HG03175 (cell line): ENCODE measurements around the gene CATSPERZ.

Experiments
- ATAC-seq: cut with Tn5 transposase; IDR thresholded peaks from one replicate; pipeline ENCODE4 v1.9.1; 2021; ENCODE audit warnings: mild to moderate bottlenecking, moderate library complexity; ENCODE audit not compliant: unreplicated experiment

The CATSPERZ gene

DNA sequence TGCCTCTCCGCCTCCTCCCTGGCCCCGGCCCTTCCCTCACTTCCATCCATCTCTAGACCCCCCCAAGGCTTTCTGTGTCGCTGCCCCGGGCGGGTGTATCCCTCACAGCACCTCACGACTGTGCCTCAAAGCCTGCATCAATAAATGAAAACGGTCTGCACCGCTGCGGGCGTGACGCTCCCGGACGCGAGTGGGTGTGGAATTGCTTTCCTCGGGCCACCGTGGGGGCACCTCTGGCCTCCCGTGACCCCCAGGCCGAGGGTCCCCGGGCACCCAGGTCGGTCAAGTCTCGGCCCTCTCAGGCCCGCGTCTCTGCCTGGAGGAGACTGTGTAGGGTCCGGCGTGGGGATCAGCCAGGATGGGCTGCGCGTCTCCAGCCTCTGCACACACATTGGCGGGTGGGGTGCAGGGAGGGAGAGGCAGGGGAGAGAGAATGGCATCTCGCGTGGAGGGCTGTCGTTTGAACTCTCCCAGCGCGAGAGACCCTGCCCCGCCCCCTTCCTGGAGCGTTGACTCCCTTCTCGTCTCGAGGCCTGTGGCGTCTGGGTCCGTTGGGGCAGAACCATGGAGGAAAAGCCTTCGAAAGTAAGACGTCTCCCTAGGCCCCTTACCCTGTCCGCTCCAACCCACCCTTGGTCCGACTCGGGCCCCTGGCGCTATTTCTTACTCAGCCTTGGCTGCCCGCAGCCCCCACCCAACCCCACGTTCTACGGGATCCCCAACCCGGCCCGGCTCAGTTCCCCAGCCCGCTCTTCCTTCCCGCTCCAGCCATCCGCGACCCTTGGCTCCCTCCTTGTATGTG lies at the start of gene CATSPERZ:
TSS of gene CATSPERZ (plus strand) at position 512 of the 802 bp plus-strand sequence. CDS start at position 565, 53 bp downstream.
- no peak for ATAC-seq

DNA sequence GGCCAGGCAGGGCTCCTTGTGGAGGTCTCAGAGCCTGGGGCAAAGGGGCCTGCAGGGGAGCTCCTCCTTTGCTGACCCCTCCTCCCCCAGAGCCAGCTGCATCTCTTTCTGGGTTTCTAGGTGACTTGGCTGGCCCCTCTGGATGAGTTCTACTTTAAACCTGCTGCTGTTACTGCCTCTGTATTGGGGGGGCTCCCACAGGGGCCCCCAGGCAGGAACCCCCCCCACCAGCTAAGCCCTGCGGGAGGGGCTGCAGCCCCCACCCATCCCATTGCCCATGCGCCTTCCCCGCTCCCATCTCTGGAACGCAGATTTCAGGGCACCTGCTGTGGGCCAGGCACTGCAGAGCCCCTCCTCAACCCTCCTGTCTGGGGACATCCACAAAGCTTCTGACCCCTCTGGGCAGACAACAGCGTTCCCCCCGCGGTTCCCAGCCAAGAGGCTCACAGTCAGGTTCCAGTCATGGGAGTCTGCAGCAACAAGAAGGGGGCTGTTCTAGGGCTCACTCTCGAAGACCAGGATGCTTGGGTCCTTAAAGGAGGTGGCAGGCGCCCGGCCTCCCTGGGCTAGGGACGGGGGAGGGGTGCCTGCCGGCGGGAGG lies 49.6 kb upstream of the CATSPERZ start:
- ATAC-seq, result no peak

- ATAC-seq, result peak; percentile 38
Observed at GRCh38 chr11:64251016-64251752, 49.0 kb upstream of the CATSPERZ start, which contains the start of gene PLCB3. Gene PLCB3, plus strand, starts transcription at chr11:64251530. Its CDS starts 120 bp downstream, at chr11:64251650.

GRCh38 chr11:64251753-64252002 lies 48.5 kb upstream of the CATSPERZ start:
- no peak for ATAC-seq

DNA sequence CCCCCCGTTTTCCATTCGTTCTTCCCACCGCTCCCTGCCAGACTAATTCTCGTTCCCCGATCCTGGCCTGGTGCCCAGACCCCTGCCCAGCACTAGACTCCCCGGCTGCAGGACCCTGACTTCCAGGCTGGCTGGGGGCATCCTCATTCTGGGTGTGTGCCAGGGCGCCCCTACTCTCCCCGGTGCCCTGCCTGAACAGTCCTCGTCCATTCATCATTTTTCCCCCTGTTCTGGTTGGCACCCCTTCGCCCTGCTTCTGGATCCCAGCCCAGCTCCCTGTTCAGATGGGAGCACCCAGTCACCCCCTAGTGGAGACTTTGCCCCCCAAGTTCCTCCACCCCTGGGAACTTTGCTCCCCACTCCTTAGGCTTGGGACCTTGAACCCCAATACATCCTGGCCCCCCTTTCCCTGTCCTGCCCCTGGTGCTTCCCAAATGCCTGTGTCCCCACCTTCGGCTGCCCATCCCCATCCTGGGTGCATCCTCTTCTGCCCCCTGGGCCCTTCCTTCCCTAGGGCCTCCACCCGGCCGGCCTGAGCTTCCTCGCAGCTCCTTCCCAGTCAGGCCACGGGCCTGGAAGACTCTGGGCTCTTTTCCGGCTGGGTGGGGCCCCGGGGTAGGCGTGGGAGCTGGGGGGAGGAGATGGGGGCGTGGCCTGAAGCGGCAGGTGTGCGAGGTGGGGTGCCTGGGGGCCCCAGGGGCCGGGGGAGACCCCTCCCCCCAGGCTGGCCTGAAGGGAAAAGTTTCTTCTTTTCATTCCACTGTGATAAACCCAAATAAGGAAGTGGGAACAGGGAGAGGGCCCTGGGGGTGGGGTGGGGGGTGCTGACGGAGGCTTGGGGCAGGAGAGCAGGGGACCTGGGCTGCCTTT lies 47.9 kb upstream of the CATSPERZ start:
- no peak for ATAC-seq

- ATAC-seq, result no peak
Observed at GRCh38 chr11:64253043-64253442, 47.1 kb upstream of the CATSPERZ start.

GRCh38 chr11:64253481-64253880 lies 46.7 kb upstream of the CATSPERZ start:
- no peak for ATAC-seq

- ATAC-seq, result no peak
Observed at GRCh38 chr11:64254326-64254725, 45.8 kb upstream of the CATSPERZ start.

- no peak for ATAC-seq
Observed at GRCh38 chr11:64255135-64256128, 44.7 kb upstream of the CATSPERZ start.

GRCh38 chr11:64256300-64256699 lies 43.9 kb upstream of the CATSPERZ start:
- ATAC-seq, result no peak

GRCh38 chr11:64258356-64258755 lies 41.8 kb upstream of the CATSPERZ start:
- ATAC-seq, result no peak

DNA sequence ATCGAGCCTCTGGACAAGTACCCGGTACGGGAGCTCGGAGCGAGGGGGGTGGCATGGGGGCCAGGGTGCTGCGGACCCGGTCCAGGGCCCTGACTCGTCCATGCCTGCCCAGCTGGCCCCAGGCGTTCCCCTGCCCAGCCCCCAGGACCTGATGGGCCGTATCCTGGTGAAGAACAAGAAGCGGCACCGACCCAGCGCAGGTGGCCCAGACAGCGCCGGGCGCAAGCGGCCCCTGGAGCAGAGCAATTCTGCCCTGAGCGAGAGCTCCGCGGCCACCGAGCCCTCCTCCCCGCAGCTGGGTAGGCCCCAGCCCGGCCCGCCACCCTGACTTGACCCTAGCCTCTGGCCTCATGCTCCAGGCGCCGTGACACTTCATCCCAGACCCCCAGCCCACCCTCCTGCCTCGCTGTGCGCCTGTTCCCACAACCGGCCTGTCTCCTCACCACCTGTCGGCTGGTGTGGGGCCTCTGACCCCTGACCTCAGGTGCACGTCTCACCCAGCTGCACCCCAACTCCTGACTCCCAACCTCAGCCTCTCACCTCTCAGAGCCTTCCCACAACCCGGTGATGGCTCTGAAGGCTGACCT lies 41.1 kb upstream of the CATSPERZ start:
- ATAC-seq, result no peak

GRCh38 chr11:64259533-64260067 lies 40.6 kb upstream of the CATSPERZ start:
- no peak for ATAC-seq

- no peak for ATAC-seq
Observed at GRCh38 chr11:64260147-64260708, 39.9 kb upstream of the CATSPERZ start.

DNA sequence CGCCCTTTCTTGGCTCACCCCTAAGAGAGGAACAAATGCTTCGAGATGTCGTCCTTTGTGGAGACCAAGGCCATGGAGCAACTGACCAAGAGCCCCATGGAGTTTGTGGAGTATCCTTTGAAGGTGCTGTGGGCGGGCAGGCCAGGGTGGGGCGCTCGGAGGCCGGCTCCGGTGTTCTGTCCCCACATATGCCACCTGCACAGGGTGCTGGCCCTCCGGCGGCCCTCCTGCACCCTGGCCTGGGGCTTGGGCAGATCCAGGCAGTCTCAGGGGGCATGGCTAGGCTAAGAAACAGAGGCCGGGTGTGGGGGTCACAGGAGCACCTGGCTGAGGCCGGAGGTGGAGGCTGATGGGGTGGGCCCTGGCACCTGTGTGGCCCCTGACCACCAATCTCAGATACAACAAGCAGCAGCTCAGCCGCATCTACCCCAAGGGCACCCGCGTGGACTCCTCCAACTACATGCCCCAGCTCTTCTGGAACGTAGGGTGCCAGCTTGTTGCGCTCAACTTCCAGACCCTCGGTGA lies 38.5 kb upstream of the CATSPERZ start:
- ATAC-seq, result no peak

DNA sequence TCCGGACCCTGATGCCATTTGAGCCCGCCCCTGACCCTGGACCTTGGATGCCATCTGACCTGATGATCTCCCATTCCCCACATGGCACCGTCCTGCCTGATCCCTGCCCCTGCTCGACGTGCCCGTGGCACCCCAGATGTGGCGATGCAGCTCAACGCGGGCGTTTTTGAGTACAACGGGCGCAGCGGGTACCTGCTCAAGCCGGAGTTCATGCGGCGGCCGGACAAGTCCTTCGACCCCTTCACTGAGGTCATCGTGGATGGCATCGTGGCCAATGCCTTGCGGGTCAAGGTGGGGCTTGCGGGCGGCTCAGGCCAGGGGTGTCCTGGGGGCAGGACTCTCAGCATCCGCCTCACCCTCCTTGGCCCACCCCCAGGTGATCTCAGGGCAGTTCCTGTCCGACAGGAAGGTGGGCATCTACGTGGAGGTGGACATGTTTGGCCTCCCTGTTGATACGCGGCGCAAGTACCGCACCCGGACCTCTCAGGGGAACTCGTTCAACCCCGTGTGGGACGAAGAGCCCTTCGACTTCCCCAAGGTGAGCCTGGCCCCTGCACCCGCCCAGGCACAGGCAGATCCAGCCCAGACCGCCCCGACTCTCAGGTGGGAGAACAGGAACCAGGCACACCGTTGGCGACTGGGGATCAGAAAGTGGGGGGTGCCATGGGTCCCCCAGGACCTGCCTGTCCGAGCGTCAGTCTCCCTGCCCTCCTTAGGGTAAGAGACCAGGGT lies 37.7 kb upstream of the CATSPERZ start:
- no peak for ATAC-seq

- ATAC-seq, result no peak
Observed at GRCh38 chr11:64263021-64263946, 36.9 kb upstream of the CATSPERZ start.
